Mesenchymal stem cell (in vitro differentiated cells and primary cell): ENCODE measurements around the gene ZBTB40.

Experiments used
- DNase-seq: peaks from one replicate; pipeline ENCODE4 v3.0.0-alpha.2; 2013
- H2AFZ ChIP-seq: one replicate; pipeline ENCODE4 v1.6.1; 2013; ENCODE audit warnings: low read depth, mild to moderate bottlenecking, control low read depth, inconsistent platforms, low read length, moderate library complexity
- H2AK5ac ChIP-seq: 2 replicates; pipeline ENCODE4 v1.6.1; 2013; ENCODE audit warnings: low read length, moderate library complexity, mild to moderate bottlenecking, inconsistent platforms; ENCODE audit not compliant: severe bottlenecking
- H2BK120ac ChIP-seq: one replicate; pipeline ENCODE4 v1.6.1; 2013; ENCODE audit warnings: low read depth, mild to moderate bottlenecking, inconsistent platforms, low read length, moderate library complexity
- H2BK12ac ChIP-seq, 2 experiments: one replicate each; pipeline ENCODE4 v1.6.1; 2013; ENCODE audit warnings: inconsistent platforms in 2 of 2, low read length in 2 of 2, mild to moderate bottlenecking in 2 of 2, moderate library complexity in 2 of 2, control low read depth in 1 of 2
- H2BK15ac ChIP-seq: one replicate; pipeline ENCODE4 v1.6.1; 2013; ENCODE audit warnings: mild to moderate bottlenecking, low read depth, inconsistent platforms; ENCODE audit not compliant: poor library complexity, severe bottlenecking
- H2BK5ac ChIP-seq: 2 replicates; pipeline ENCODE4 v1.6.1; 2013; ENCODE audit warnings: low read depth, mild to moderate bottlenecking, low read length, control low read depth, inconsistent platforms; ENCODE audit not compliant: poor library complexity, severe bottlenecking
- H3K14ac ChIP-seq, 2 experiments: one replicate each; pipeline ENCODE4 v1.6.1; 2013; ENCODE audit warnings: inconsistent platforms in 2 of 2, low read length in 2 of 2, control low read depth in 1 of 2, mild to moderate bottlenecking in 1 of 2, moderate library complexity in 1 of 2
- H3K18ac ChIP-seq, 2 experiments: one replicate each; pipeline ENCODE4 v1.6.1; 2013; ENCODE audit warnings: inconsistent platforms in 2 of 2, low read length in 2 of 2, control low read depth in 1 of 2, low read depth in 1 of 2, mild to moderate bottlenecking in 1 of 2
- H3K23ac ChIP-seq, 2 experiments: one replicate each; pipeline ENCODE4 v1.6.1; 2013; ENCODE audit warnings: inconsistent platforms in 2 of 2, low read length in 2 of 2, mild to moderate bottlenecking in 2 of 2, moderate library complexity in 2 of 2, control low read depth in 1 of 2
- H3K27ac ChIP-seq: 2 replicates; pipeline ENCODE4 v1.5.1; 2013; ENCODE audit warnings: mild to moderate bottlenecking, moderate library complexity, low read length, control low read depth, inconsistent platforms; ENCODE audit not compliant: poor library complexity, severe bottlenecking
- H3K27me3 ChIP-seq, 2 experiments: 2 replicates each; pipeline versions ENCODE4 v1.6.1 to v1.7.0; 2013; ENCODE audit warnings: low read length in 2 of 2, mild to moderate bottlenecking in 2 of 2, moderate library complexity in 2 of 2, control low read depth in 1 of 2, inconsistent platforms in 1 of 2; ENCODE audit not compliant: control insufficient read depth in 1 of 2, insufficient read depth in 1 of 2
- H3K36me3 ChIP-seq, 2 experiments: 2 replicates each; pipeline versions ENCODE4 v1.6.1 to v1.7.0; 2013; ENCODE audit warnings: low read length in 2 of 2, control low read depth in 1 of 2, inconsistent platforms in 1 of 2, low read depth in 1 of 2, mild to moderate bottlenecking in 1 of 2; ENCODE audit not compliant: insufficient read depth in 2 of 2, control insufficient read depth in 1 of 2
- H3K4ac ChIP-seq, 2 experiments: one replicate each; pipeline ENCODE4 v1.6.1; 2013; ENCODE audit warnings: inconsistent platforms in 2 of 2, low read length in 2 of 2, mild to moderate bottlenecking in 2 of 2, moderate library complexity in 2 of 2, control low read depth in 1 of 2, low read depth in 1 of 2
- H3K4me1 ChIP-seq: 2 replicates; pipeline ENCODE4 v1.6.1; 2013; ENCODE audit warnings: low read depth, low read length, control low read depth; ENCODE audit not compliant: control insufficient read depth, insufficient read depth
- H3K4me2 ChIP-seq: 2 replicates; pipeline ENCODE4 v1.6.1; 2013; ENCODE audit warnings: low read length, mild to moderate bottlenecking, inconsistent platforms; ENCODE audit not compliant: poor library complexity, severe bottlenecking
- H3K4me3 ChIP-seq, 2 experiments: 2 replicates each; pipeline versions ENCODE4 v1.5.1 to v1.7.0; 2013; ENCODE audit warnings: low read length in 2 of 2, mild to moderate bottlenecking in 2 of 2, control low read depth in 1 of 2, low read depth in 1 of 2; ENCODE audit not compliant: insufficient read depth in 1 of 2
- H3K79me1 ChIP-seq: replicated peaks from 2 replicates; pipeline ENCODE4 v1.6.1; 2013; ENCODE audit warnings: mild to moderate bottlenecking, control low read depth, low read length, inconsistent platforms; ENCODE audit not compliant: poor library complexity, severe bottlenecking
- H3K9ac ChIP-seq: 2 replicates; pipeline ENCODE4 v1.7.0; 2013; ENCODE audit warnings: mild to moderate bottlenecking, low read length, moderate library complexity
- H3K9me3 ChIP-seq: 2 replicates; pipeline ENCODE4 v1.7.0; 2013; ENCODE audit warnings: mild to moderate bottlenecking, low read length; ENCODE audit not compliant: control insufficient read depth
- H4K8ac ChIP-seq: one replicate; pipeline ENCODE4 v1.6.1; 2013; ENCODE audit warnings: inconsistent platforms, mild to moderate bottlenecking, low read length, moderate library complexity
- H4K91ac ChIP-seq: one replicate; pipeline ENCODE4 v1.6.1; 2013; ENCODE audit warnings: mild to moderate bottlenecking, low read length, inconsistent platforms
- WGBS: methylation state at CpG from one replicate; pipeline ENCODE4 v1.1.7; 2013; ENCODE audit warnings: mixed read lengths; 5-methylcytosine and 5-hydroxymethylcytosine counted together

ZBTB40 gene

GRCh38 chr1:22472596-22472995 lies 20.9 kb downstream of the ZBTB40 start:
- Histone ChIP-seq H3K4me1 (no peaks in the 10 kb centered on the region), H3K4me2 (no peak overlapping the region), H2AFZ (no peak overlapping the region), H3K9ac (no peak overlapping the region), H2AK5ac (no peak overlapping the region), H2BK12ac (no peak overlapping the region), H3K18ac (no peak overlapping the region), H2BK120ac (no peak overlapping the region), H3K27me3 (no peaks in the 10 kb centered on the region), H3K4ac (no peak overlapping the region), H3K79me1 (peaks cover 57% of the 10 kb centered on the region), H4K91ac (no peak overlapping the region), H2BK5ac (no peak overlapping the region), H3K14ac (no peak overlapping the region), H3K4me3 (no peak overlapping the region), H4K8ac (no peak overlapping the region), H2BK15ac (no peak overlapping the region), H3K23ac (no peak overlapping the region), H3K27ac (no peak overlapping the region), H3K36me3 (no peaks in the 10 kb centered on the region), H3K9me3 (no peaks in the 10 kb centered on the region)
- no peak for DNase-seq
- 95% methylated on average over 2 of the region's 2 CpGs for WGBS

DNA sequence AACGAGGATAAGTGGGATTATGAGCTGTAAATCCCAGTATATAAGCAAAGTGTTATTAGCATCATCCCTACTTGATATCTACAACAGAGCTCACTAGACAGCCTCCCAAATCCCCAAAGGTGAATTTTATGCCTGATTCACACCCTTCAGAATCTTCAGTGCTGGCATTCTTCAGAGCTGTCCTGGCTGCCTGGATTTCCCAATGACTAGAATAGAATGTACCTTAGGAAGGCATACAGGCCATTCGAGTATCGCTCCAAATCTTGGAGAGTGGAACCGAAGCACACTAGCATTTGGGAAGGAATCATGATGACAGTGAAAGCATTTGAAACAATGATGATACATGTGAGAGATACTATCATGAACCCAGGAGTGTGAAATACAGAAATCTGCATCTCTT lies 22.3 kb downstream of the ZBTB40 start:
- H3K4me3 ChIP-seq: no peak overlapping the region
- H3K36me3 ChIP-seq: no peaks in the 10 kb centered on the region
- no peak overlapping the region for H3K14ac ChIP-seq
- no peak overlapping the region for H3K4me2 ChIP-seq
- DNase-seq: no peak
- no peak overlapping the region for H2BK12ac ChIP-seq
- peaks cover 52% of the 10 kb centered on the region for H3K79me1 ChIP-seq
- H2AK5ac ChIP-seq: no peak overlapping the region
- H2BK120ac ChIP-seq: no peak overlapping the region
- H3K27ac ChIP-seq: no peak overlapping the region
- no peak overlapping the region for H3K4ac ChIP-seq
- H2BK15ac ChIP-seq: no peak overlapping the region
- no peaks in the 10 kb centered on the region for H3K4me1 ChIP-seq
- no peaks in the 10 kb centered on the region for H3K27me3 ChIP-seq
- H2BK5ac ChIP-seq: no peak overlapping the region
- no peaks in the 10 kb centered on the region for H3K9me3 ChIP-seq
- no peak overlapping the region for H3K18ac ChIP-seq
- H2AFZ ChIP-seq: no peak overlapping the region
- H4K8ac ChIP-seq: no peak overlapping the region
- no peak overlapping the region for H3K23ac ChIP-seq
- H4K91ac ChIP-seq: no peak overlapping the region
- 100% methylated on average over 3 of the region's 4 CpGs for WGBS
- no peak overlapping the region for H3K9ac ChIP-seq

DNA sequence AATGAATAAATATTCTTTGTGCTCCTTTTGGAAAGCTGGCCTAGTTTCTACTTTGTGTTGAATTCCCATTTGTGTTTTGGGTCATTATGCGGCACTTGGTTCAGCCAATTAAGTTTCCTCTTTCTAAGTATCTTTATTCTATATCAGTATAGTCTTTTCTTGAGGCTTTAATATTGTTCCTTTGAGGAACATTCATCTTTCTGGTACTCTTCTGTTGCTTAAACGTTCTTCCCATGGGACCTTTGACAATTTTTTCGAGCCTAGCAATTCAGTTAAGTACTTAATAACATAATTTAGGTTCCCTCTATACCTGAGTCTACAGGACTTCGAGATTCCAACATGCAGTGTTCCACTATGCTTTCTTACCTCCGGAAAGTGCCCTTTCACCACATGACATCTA lies 24.9 kb downstream of the ZBTB40 start:
- Histone ChIP-seq H2BK15ac (no peak overlapping the region), H2AFZ (no peak overlapping the region), H3K4me3 (no peak overlapping the region), H2BK120ac (no peak overlapping the region), H2BK12ac (no peak overlapping the region), H3K4ac (no peak overlapping the region), H3K27ac (no peak overlapping the region), H3K9me3 (no peaks in the 10 kb centered on the region), H3K4me1 (no peaks in the 10 kb centered on the region), H3K9ac (no peak overlapping the region), H4K91ac (no peak overlapping the region), H2BK5ac (no peak overlapping the region), H2AK5ac (no peak overlapping the region), H3K27me3 (no peaks in the 10 kb centered on the region), H3K14ac (no peak overlapping the region), H4K8ac (no peak overlapping the region), H3K79me1 (peaks cover 40% of the 10 kb centered on the region), H3K36me3 (no peaks in the 10 kb centered on the region), H3K4me2 (no peak overlapping the region), H3K18ac (no peak overlapping the region), H3K23ac (no peak overlapping the region)
- DNase-seq: no peak
- 96% methylated on average over 4 of the region's 5 CpGs for WGBS

GRCh38 chr1:22483121-22483520 lies 31.5 kb downstream of the ZBTB40 start:
- Histone ChIP-seq H3K23ac (no peak overlapping the region), H3K36me3 (no peaks in the 10 kb centered on the region), H2AFZ (no peak overlapping the region), H3K27me3 (no peaks in the 10 kb centered on the region), H4K8ac (no peak overlapping the region), H3K4ac (no peak overlapping the region), H2AK5ac (no peak overlapping the region), H3K9me3 (no peaks in the 10 kb centered on the region), H2BK120ac (no peak overlapping the region), H4K91ac (no peak overlapping the region), H2BK12ac (no peak overlapping the region), H3K14ac (no peak overlapping the region), H2BK15ac (no peak overlapping the region), H3K4me2 (no peak overlapping the region), H3K4me3 (no peak overlapping the region), H3K79me1 (peaks cover 23% of the 10 kb centered on the region), H3K4me1 (no peaks in the 10 kb centered on the region), H3K18ac (no peak overlapping the region), H3K27ac (no peak overlapping the region), H3K9ac (no peak overlapping the region), H2BK5ac (no peak overlapping the region)
- no peak for DNase-seq
- WGBS: 100% methylated on average over 1 of the region's 2 CpGs
